ENCODE results near the gene PGC.

- TF ChIP-seq POLR2A (IDR thresholded peaks at IDR 0.05) = no peak
- TF ChIP-seq, protein P1, sequence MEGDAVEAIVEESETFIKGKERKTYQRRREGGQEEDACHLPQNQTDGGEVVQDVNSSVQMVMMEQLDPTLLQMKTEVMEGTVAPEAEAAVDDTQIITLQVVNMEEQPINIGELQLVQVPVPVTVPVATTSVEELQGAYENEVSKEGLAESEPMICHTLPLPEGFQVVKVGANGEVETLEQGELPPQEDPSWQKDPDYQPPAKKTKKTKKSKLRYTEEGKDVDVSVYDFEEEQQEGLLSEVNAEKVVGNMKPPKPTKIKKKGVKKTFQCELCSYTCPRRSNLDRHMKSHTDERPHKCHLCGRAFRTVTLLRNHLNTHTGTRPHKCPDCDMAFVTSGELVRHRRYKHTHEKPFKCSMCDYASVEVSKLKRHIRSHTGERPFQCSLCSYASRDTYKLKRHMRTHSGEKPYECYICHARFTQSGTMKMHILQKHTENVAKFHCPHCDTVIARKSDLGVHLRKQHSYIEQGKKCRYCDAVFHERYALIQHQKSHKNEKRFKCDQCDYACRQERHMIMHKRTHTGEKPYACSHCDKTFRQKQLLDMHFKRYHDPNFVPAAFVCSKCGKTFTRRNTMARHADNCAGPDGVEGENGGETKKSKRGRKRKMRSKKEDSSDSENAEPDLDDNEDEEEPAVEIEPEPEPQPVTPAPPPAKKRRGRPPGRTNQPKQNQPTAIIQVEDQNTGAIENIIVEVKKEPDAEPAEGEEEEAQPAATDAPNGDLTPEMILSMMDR (IDR thresholded peaks at IDR 0.05) = no peak
Observed at GRCh38 chr6:41759905-41760579, 12.8 kb upstream of the PGC start.

Data from thyroid gland (tissue), 4 donors.